Liver (tissue), 3 donors: ENCODE results near the gene RRP1.

Experiments
- CTCF ChIP-seq: fragments of 150-350 bp; IDR thresholded peaks from 2 replicates; pipeline ENCODE4 v1.5.1; 2017; ENCODE audit warnings: improper control_type of control experiment, low read depth, low read length; ENCODE audit not compliant: missing input control
- EGR1 ChIP-seq, 2 donors: IDR thresholded peaks; 2 replicates each; pipeline ENCODE4 v1.6.1; 2016 to 2018; ENCODE audit warnings: antibody characterized with exemption in 2 of 2, low read depth in 2 of 2
- GABPA ChIP-seq, 2 donors: IDR thresholded peaks in 1 of 2; conservative IDR thresholded peaks in 1 of 2; 2 replicates each; pipeline ENCODE4 v1.6.1; 2016; ENCODE audit warnings: antibody characterized with exemption in 2 of 2, mild to moderate bottlenecking in 1 of 2, moderate library complexity in 1 of 2
- JUND ChIP-seq, 2 donors: IDR thresholded peaks; 2 replicates each; pipeline ENCODE4 v1.6.1; 2016; ENCODE audit warnings: antibody characterized with exemption in 2 of 2
- MAX ChIP-seq: IDR thresholded peaks from 2 replicates; pipeline ENCODE4 v1.6.1; 2016; ENCODE audit warnings: antibody characterized with exemption
- RAD21 ChIP-seq, 2 donors: IDR thresholded peaks; 2 replicates each; pipeline ENCODE4 v1.6.1; 2016; ENCODE audit warnings: antibody characterized with exemption in 2 of 2, mild to moderate bottlenecking in 2 of 2
- RXRA ChIP-seq, 2 donors: IDR thresholded peaks; 2 replicates each; pipeline ENCODE4 v1.6.1; 2017 to 2018; ENCODE audit warnings: antibody characterized with exemption in 2 of 2, mild to moderate bottlenecking in 1 of 2
- TAF1 ChIP-seq: conservative IDR thresholded peaks from 2 replicates; pipeline ENCODE4 v1.6.1; 2016; ENCODE audit warnings: antibody characterized with exemption, mild to moderate bottlenecking
- YY1 ChIP-seq: IDR thresholded peaks from 2 replicates; pipeline ENCODE4 v1.6.1; 2016; ENCODE audit warnings: antibody characterized with exemption, mild to moderate bottlenecking
- TF ChIP-seq, protein P1 (sequence below): IDR thresholded peaks from 2 replicates; pipeline ENCODE4 v1.6.1; 2016; ENCODE audit warnings: antibody characterized with exemption
- TF ChIP-seq, protein P2 (sequence below): IDR thresholded peaks from 2 replicates; pipeline ENCODE4 v1.6.1; 2016; ENCODE audit warnings: antibody characterized with exemption, mild to moderate bottlenecking
- TF ChIP-seq, protein P3 (sequence below): IDR thresholded peaks from 2 replicates; pipeline ENCODE4 v1.6.1; 2016; ENCODE audit warnings: antibody characterized with exemption
- donor health status: healthy.
- donor health status: healthy.

DNA sequence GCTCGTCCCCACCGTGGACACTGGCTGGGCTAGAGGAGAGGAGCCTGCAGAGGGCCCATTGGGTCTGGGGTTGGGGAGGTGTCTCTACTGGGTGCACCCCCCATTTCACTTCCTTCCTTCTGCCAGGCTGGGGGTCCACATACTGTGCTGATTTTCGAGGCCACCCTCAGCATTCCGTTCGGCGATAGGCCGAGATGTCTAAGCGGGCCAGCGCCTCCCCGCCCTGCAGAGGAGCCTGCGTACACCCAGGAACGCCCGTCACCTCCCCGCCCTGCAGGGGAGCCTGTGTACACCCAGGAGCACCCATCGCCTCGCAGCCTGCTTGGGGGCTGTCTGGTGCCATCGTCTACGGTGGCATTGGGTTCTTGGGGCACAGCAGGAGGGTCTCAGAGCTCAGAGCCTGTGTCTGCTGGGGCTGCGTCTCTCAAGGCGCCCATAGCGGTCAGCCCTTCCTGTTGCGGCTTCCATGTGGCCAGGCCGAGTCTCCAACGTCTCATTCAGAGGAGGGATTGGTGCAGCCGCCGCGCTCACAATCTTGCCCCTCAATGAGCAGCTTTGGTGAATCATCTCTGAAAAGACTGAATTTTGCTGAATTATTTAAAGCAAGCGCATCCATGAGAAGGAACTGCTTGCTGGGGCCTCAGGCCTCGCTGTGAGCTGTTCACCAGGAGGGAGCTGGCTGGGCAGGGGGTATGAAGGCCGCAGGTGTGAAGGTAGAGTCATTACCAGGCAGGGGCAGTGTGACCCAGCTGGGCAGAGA is 44.9 kb downstream of the RRP1 start:
- TF ChIP-seq CTCF (no peak), TAF1 (no peak), JUND (IDR thresholded peaks at IDR 0.05) (no peak), MAX (no peak), RAD21 (IDR thresholded peaks at IDR 0.05) (no peak), RXRA (IDR thresholded peaks at IDR 0.05) (no peak), YY1 (no peak), EGR1 (IDR thresholded peaks at IDR 0.05; ENCODE audit: low read depth in 2 of 2) (no peak), GABPA (IDR thresholded peaks at IDR 0.05 in 1 of 2, conservative IDR thresholded peaks at IDR 0.05 in 1 of 2) (no peak)
- TF ChIP-seq, protein P1, sequence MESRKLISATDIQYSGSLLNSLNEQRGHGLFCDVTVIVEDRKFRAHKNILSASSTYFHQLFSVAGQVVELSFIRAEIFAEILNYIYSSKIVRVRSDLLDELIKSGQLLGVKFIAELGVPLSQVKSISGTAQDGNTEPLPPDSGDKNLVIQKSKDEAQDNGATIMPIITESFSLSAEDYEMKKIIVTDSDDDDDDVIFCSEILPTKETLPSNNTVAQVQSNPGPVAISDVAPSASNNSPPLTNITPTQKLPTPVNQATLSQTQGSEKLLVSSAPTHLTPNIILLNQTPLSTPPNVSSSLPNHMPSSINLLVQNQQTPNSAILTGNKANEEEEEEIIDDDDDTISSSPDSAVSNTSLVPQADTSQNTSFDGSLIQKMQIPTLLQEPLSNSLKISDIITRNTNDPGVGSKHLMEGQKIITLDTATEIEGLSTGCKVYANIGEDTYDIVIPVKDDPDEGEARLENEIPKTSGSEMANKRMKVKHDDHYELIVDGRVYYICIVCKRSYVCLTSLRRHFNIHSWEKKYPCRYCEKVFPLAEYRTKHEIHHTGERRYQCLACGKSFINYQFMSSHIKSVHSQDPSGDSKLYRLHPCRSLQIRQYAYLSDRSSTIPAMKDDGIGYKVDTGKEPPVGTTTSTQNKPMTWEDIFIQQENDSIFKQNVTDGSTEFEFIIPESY: no peak
- TF ChIP-seq, protein P2, sequence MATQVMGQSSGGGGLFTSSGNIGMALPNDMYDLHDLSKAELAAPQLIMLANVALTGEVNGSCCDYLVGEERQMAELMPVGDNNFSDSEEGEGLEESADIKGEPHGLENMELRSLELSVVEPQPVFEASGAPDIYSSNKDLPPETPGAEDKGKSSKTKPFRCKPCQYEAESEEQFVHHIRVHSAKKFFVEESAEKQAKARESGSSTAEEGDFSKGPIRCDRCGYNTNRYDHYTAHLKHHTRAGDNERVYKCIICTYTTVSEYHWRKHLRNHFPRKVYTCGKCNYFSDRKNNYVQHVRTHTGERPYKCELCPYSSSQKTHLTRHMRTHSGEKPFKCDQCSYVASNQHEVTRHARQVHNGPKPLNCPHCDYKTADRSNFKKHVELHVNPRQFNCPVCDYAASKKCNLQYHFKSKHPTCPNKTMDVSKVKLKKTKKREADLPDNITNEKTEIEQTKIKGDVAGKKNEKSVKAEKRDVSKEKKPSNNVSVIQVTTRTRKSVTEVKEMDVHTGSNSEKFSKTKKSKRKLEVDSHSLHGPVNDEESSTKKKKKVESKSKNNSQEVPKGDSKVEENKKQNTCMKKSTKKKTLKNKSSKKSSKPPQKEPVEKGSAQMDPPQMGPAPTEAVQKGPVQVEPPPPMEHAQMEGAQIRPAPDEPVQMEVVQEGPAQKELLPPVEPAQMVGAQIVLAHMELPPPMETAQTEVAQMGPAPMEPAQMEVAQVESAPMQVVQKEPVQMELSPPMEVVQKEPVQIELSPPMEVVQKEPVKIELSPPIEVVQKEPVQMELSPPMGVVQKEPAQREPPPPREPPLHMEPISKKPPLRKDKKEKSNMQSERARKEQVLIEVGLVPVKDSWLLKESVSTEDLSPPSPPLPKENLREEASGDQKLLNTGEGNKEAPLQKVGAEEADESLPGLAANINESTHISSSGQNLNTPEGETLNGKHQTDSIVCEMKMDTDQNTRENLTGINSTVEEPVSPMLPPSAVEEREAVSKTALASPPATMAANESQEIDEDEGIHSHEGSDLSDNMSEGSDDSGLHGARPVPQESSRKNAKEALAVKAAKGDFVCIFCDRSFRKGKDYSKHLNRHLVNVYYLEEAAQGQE: no peak
- TF ChIP-seq, protein P3, sequence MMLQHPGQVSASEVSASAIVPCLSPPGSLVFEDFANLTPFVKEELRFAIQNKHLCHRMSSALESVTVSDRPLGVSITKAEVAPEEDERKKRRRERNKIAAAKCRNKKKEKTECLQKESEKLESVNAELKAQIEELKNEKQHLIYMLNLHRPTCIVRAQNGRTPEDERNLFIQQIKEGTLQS: no peak
